Calu3 (cell line): Measurements from ENCODE around the gene TMEM82. TPM values are rescaled to one million over a fixed set of nuclear protein-coding genes. Genes with fewer than 3 reads are reported as not detected.

Experiments
- BruUV-seq: library from RNA; stranded (reverse); fragments of 400-500 nt; replicated peaks from 2 replicates; lab custom pipeline; 2021; lab: Mats Ljungman, UMichigan
- CTCF ChIA-PET: fragments of 300-600 bp; sonication (Branson Sonifier 250); formaldehyde crosslinking; loops from one replicate; lab custom pipeline; 2022; ENCODE audit warnings: antibody characterized with exemption; lab: Charles Lee
- DNase-seq: peaks from one replicate; pipeline ENCODE4 v3.0.0; 2022
- H3K27ac Mint-ChIP-seq: one replicate; pipeline ENCODE4 v1.8.0; 2022; ENCODE audit warnings: mixed read lengths; ENCODE audit not compliant: unreplicated experiment
- H3K27me3 Mint-ChIP-seq: one replicate; pipeline ENCODE4 v1.8.0; 2022; ENCODE audit warnings: mixed read lengths; ENCODE audit not compliant: unreplicated experiment
- H3K36me3 Mint-ChIP-seq: one replicate; pipeline ENCODE4 v1.8.0; 2022; ENCODE audit warnings: mild to moderate bottlenecking, moderate library complexity, mixed read lengths; ENCODE audit not compliant: insufficient read depth, unreplicated experiment
- H3K4me1 Mint-ChIP-seq: one replicate; pipeline ENCODE4 v1.8.0; 2022; ENCODE audit warnings: mild to moderate bottlenecking, low read depth, mixed read lengths; ENCODE audit not compliant: unreplicated experiment
- H3K4me3 Mint-ChIP-seq: one replicate; pipeline ENCODE4 v1.8.0; 2022; ENCODE audit warnings: mild to moderate bottlenecking, low read depth, moderate library complexity, mixed read lengths; ENCODE audit not compliant: unreplicated experiment
- H3K9me3 Mint-ChIP-seq: one replicate; pipeline ENCODE4 v1.8.0; 2022; ENCODE audit warnings: low read depth, mixed read lengths; ENCODE audit not compliant: unreplicated experiment
- intact Hi-C: fragments of 100-400 bp; cut with micrococcal nuclease; formaldehyde crosslinking; loops from one replicate; pipeline ENCODE4 v1.10.0; 2022; ENCODE audit not compliant: unreplicated experiment
- total RNA-seq: library from RNA; stranded (reverse); gene quantifications from 2 replicates; pipeline ENCODE4 v1.2.3, GENCODE V29; 2022
- TF ChIP-seq, protein P1 (sequence below): fragments of 200-600 bp; IDR thresholded peaks from one replicate; pipeline ENCODE4 v1.8.0; 2022; ENCODE audit warnings: antibody characterized with exemption; ENCODE audit not compliant: unreplicated experiment

The TMEM82 gene
- total RNA-seq, 1 experiment from 2014 or later: not detected

GRCh38 chr1:15708486-15709137 is 33.7 kb upstream of the TMEM82 start:
- Mint-ChIP-seq H3K27ac (no peak overlapping the region), H3K36me3 (no peaks in the 10 kb centered on the region), H3K4me3 (no peak overlapping the region), H3K27me3 (no peaks in the 10 kb centered on the region), H3K9me3 (no peaks in the 10 kb centered on the region), H3K4me1 (peaks cover 3% of the 10 kb centered on the region)
- TF ChIP-seq, protein P1, sequence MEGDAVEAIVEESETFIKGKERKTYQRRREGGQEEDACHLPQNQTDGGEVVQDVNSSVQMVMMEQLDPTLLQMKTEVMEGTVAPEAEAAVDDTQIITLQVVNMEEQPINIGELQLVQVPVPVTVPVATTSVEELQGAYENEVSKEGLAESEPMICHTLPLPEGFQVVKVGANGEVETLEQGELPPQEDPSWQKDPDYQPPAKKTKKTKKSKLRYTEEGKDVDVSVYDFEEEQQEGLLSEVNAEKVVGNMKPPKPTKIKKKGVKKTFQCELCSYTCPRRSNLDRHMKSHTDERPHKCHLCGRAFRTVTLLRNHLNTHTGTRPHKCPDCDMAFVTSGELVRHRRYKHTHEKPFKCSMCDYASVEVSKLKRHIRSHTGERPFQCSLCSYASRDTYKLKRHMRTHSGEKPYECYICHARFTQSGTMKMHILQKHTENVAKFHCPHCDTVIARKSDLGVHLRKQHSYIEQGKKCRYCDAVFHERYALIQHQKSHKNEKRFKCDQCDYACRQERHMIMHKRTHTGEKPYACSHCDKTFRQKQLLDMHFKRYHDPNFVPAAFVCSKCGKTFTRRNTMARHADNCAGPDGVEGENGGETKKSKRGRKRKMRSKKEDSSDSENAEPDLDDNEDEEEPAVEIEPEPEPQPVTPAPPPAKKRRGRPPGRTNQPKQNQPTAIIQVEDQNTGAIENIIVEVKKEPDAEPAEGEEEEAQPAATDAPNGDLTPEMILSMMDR: no peak
- intact Hi-C loops: no loop called here
- DNase-seq: no peak
- CTCF ChIA-PET: no interaction called here
- BruUV-seq: no TSS peak

GRCh38 chr1:15709226-15709625 is 33.1 kb upstream of the TMEM82 start:
- TF ChIP-seq, protein P1: no peak
- no peak for DNase-seq
- H3K27me3 Mint-ChIP-seq: no peaks in the 10 kb centered on the region
- no peaks in the 10 kb centered on the region for H3K36me3 Mint-ChIP-seq
- intact Hi-C loops: no loop called here
- CTCF ChIA-PET: no interaction called here
- no TSS peak for BruUV-seq
- no peak overlapping the region for H3K27ac Mint-ChIP-seq
- H3K4me1 Mint-ChIP-seq: no peaks in the 10 kb centered on the region
- no peaks in the 10 kb centered on the region for H3K9me3 Mint-ChIP-seq
- no peak overlapping the region for H3K4me3 Mint-ChIP-seq

DNA sequence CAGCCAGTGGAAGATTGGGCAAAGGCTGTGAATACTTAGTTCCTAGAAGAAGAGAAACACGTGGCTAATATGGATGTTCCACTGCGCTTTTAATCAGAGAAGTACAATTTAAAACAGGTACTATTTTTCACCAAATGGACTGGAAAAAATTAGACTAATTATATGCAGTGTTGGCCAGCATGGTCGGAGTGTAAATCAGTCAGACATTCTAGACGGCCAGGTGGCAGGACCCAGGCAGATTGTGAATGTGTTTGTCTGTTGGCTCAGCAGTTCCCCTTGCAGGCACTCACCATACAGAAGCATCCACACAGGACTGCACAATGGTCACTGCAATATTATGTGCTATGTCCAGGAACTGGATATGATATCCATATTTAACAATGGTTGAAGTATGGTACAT is 30.1 kb upstream of the TMEM82 start:
- no peak overlapping the region for H3K27ac Mint-ChIP-seq
- TF ChIP-seq, protein P1: no peak
- no peaks in the 10 kb centered on the region for H3K27me3 Mint-ChIP-seq
- H3K4me3 Mint-ChIP-seq: no peak overlapping the region
- intact Hi-C loops: no loop called here
- no peaks in the 10 kb centered on the region for H3K36me3 Mint-ChIP-seq
- H3K4me1 Mint-ChIP-seq: no peaks in the 10 kb centered on the region
- no peaks in the 10 kb centered on the region for H3K9me3 Mint-ChIP-seq
- no peak for DNase-seq
- BruUV-seq: no TSS peak
- CTCF ChIA-PET: no interaction called here

- no peaks in the 10 kb centered on the region for H3K4me1 Mint-ChIP-seq
- no TSS peak for BruUV-seq
- no peak overlapping the region for H3K27ac Mint-ChIP-seq
- CTCF ChIA-PET: no interaction called here
- no peak for DNase-seq
- H3K9me3 Mint-ChIP-seq: no peaks in the 10 kb centered on the region
- TF ChIP-seq, protein P1: no peak
- intact Hi-C loops: no loop called here
- no peak overlapping the region for H3K4me3 Mint-ChIP-seq
- H3K36me3 Mint-ChIP-seq: peaks cover 5% of the 10 kb centered on the region
- no peaks in the 10 kb centered on the region for H3K27me3 Mint-ChIP-seq
Observed at GRCh38 chr1:15714406-15715136, 27.7 kb upstream of the TMEM82 start.
